NB4 (cell line): ENCODE results near the gene NDST1.

Experiments
- MYC ChIP-seq: IDR thresholded peaks from 2 replicates; pipeline ENCODE4 v1.6.1; 2011; ENCODE audit warnings: low read depth, low read length
- POLR2A ChIP-seq: IDR thresholded peaks from 2 replicates; pipeline ENCODE4 v1.6.1; 2011; ENCODE audit warnings: mild to moderate bottlenecking; ENCODE audit not compliant: insufficient read length; ENCODE audit errors: extremely low read depth
- TF ChIP-seq, protein P1 (sequence below): IDR thresholded peaks from one replicate; pipeline ENCODE4 v1.5.1; 2012; ENCODE audit warnings: low read depth, low read length

DNA sequence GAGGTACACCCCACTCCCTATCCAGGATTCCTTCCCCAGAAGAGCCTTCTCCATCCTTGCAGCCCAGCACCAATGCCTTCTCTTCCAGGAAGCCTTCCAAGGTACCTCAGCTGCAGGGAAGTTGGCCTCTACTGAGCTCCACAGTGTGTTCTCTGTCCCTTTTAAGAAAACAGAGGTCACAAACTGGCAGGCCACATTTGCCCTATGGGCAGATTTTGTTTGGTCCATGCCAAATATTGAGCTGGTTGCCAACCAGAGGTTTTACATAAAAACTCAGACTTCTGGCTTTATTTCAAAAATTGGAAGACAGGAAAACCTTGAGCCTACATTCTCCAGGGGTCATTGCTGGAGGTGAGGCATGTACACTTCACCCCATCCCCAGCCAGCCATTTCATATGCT is 9.0 kb upstream of the NDST1 start:
- TF ChIP-seq, protein P1, sequence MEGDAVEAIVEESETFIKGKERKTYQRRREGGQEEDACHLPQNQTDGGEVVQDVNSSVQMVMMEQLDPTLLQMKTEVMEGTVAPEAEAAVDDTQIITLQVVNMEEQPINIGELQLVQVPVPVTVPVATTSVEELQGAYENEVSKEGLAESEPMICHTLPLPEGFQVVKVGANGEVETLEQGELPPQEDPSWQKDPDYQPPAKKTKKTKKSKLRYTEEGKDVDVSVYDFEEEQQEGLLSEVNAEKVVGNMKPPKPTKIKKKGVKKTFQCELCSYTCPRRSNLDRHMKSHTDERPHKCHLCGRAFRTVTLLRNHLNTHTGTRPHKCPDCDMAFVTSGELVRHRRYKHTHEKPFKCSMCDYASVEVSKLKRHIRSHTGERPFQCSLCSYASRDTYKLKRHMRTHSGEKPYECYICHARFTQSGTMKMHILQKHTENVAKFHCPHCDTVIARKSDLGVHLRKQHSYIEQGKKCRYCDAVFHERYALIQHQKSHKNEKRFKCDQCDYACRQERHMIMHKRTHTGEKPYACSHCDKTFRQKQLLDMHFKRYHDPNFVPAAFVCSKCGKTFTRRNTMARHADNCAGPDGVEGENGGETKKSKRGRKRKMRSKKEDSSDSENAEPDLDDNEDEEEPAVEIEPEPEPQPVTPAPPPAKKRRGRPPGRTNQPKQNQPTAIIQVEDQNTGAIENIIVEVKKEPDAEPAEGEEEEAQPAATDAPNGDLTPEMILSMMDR = no peak
- no peak for TF ChIP-seq MYC
- no peak for TF ChIP-seq POLR2A
